H1 (cell line): ENCODE data around the gene ECI2. TPM values are rescaled to one million over a fixed set of nuclear protein-coding genes. Genes with fewer than 3 reads are reported as not detected.

Experiments
- CTCF ChIA-PET: fragments of 300-600 bp; sonication (Branson Sonifier 250); formaldehyde crosslinking; loops from one replicate; lab custom pipeline; 2021; ENCODE audit not compliant: partially characterized antibody; lab: Charles Lee
- POLR2A ChIA-PET: fragments of 300-600 bp; sonication (Branson Sonifier 250); formaldehyde crosslinking; loops from one replicate; lab custom pipeline; 2021; ENCODE audit warnings: inconsistent platforms; ENCODE audit not compliant: partially characterized antibody; lab: Charles Lee
- DNase-seq, 2 experiments: peaks; one replicate each; pipeline versions ENCODE4 v3.0.0 to v3.0.0-alpha.2; 2010 to 2022; ENCODE audit warnings: low spot score in 2 of 2, low read depth in 1 of 2, mixed read lengths in 1 of 2
- FAIRE-seq: peaks from 2 replicates; lab custom pipeline; 2011; peaks lifted over from hg19 to GRCh38; lab: Jason Lieb, UNC
- H2AFZ ChIP-seq: 2 replicates; pipeline ENCODE4 v1.8.1; 2012; ENCODE audit warnings: low read length, inconsistent platforms
- H2AK5ac ChIP-seq: 2 replicates; pipeline ENCODE4 v1.6.1; 2013; ENCODE audit warnings: low read depth, low read length
- H2BK120ac ChIP-seq: replicated peaks from 2 replicates; pipeline ENCODE3; 2013; ENCODE audit warnings: low read depth, low read length, inconsistent platforms
- H2BK12ac ChIP-seq: 2 replicates; pipeline ENCODE4 v1.6.1; 2013; ENCODE audit warnings: low read depth, low read length
- H2BK15ac ChIP-seq: 2 replicates; pipeline ENCODE4 v1.6.1; 2013; ENCODE audit warnings: low read length
- H2BK20ac ChIP-seq: 2 replicates; pipeline ENCODE4 v1.6.1; 2013; ENCODE audit warnings: low read length
- H2BK5ac ChIP-seq: 2 replicates; pipeline ENCODE4 v1.6.1; 2013; ENCODE audit warnings: low read depth, low read length
- H3K14ac ChIP-seq: 2 replicates; pipeline ENCODE4 v1.6.1; 2013; ENCODE audit warnings: inconsistent platforms; ENCODE audit not compliant: insufficient read length
- H3K18ac ChIP-seq: 2 replicates; pipeline ENCODE4 v1.6.1; 2013; ENCODE audit warnings: low read length; ENCODE audit errors: extremely low read depth
- H3K23ac ChIP-seq: 2 replicates; pipeline ENCODE4 v1.6.1; 2013; ENCODE audit warnings: inconsistent platforms; ENCODE audit not compliant: insufficient read length
- H3K23me2 ChIP-seq: 2 replicates; pipeline ENCODE4 v1.6.1; 2013; ENCODE audit warnings: low read depth, low read length
- H3K27ac ChIP-seq: 2 replicates; pipeline ENCODE4 v1.6.1; 2011; ENCODE audit warnings: low read depth, low read length, inconsistent platforms
- H3K27me3 ChIP-seq, 4 experiments: replicated peaks in 1 of 4; 1 replicate in 1 of 4; 2 replicates in 3 of 4; pipeline versions ENCODE4 v1.6.1 to v1.8.1; 2011 to 2013; ENCODE audit warnings: low read length in 3 of 4, mild to moderate bottlenecking in 3 of 4, inconsistent platforms in 2 of 4, mixed read lengths in 2 of 4, moderate library complexity in 1 of 4; ENCODE audit not compliant: control insufficient read depth in 3 of 4, insufficient read depth in 3 of 4; ENCODE audit errors: extremely low read depth in 1 of 4
- H3K36me3 ChIP-seq, 4 experiments: 2 replicates each; pipeline versions ENCODE4 v1.6.1 to v1.8.1; 2011 to 2013; ENCODE audit warnings: mild to moderate bottlenecking in 4 of 4, low read length in 3 of 4, moderate library complexity in 2 of 4, control low read depth in 1 of 4, inconsistent platforms in 1 of 4; ENCODE audit not compliant: insufficient read depth in 4 of 4, control insufficient read depth in 2 of 4
- H3K4ac ChIP-seq: replicated peaks from 2 replicates; pipeline ENCODE3; 2013; ENCODE audit warnings: low read length, low read depth, mixed read lengths, inconsistent platforms; ENCODE audit not compliant: insufficient read length
- H3K4me1 ChIP-seq, 4 experiments: replicated peaks in 1 of 4; 1 replicate in 1 of 4; 2 replicates in 3 of 4; pipeline versions ENCODE4 v1.6.1 to v1.8.1; 2011 to 2013; ENCODE audit warnings: low read length in 3 of 4, inconsistent platforms in 2 of 4, mixed read lengths in 1 of 4; ENCODE audit not compliant: insufficient read depth in 4 of 4, control insufficient read depth in 3 of 4
- H3K4me2 ChIP-seq, 2 experiments: 2 replicates each; pipeline versions ENCODE4 v1.6.1 to v1.8.1; 2011 to 2013; ENCODE audit warnings: low read depth in 2 of 2, low read length in 2 of 2, control low read depth in 1 of 2, inconsistent platforms in 1 of 2, mild to moderate bottlenecking in 1 of 2; ENCODE audit not compliant: insufficient read depth in 1 of 2
- H3K4me3 ChIP-seq, 4 experiments: fragments of 200-600, 300-600 bp in 1 of 4; sonication (generic), shearing (Covaris generic), sonication (Bioruptor Twin) in 1 of 4; 2 replicates each; pipeline versions ENCODE4 v1.5.1 to v1.8.1; 2011 to 2016; ENCODE audit warnings: low read length in 4 of 4, low read depth in 3 of 4, control low read depth in 2 of 4, inconsistent platforms in 2 of 4, mild to moderate bottlenecking in 2 of 4, mixed read lengths in 1 of 4, moderate library complexity in 1 of 4; ENCODE audit not compliant: insufficient read depth in 2 of 4; ENCODE audit errors: extremely low read depth in 1 of 4
- H3K56ac ChIP-seq: replicated peaks from 2 replicates; pipeline ENCODE3; 2013; ENCODE audit warnings: low read depth, mild to moderate bottlenecking, mixed read lengths, low read length, inconsistent platforms; ENCODE audit not compliant: insufficient read length
- H3K79me1 ChIP-seq: 2 replicates; pipeline ENCODE4 v1.6.1; 2013; ENCODE audit warnings: low read depth, low read length, control low read depth
- H3K79me2 ChIP-seq, 2 experiments: 2 replicates each; pipeline versions ENCODE4 v1.6.1 to v1.8.1; 2012 to 2013; ENCODE audit warnings: low read length in 2 of 2, mild to moderate bottlenecking in 2 of 2, inconsistent platforms in 1 of 2; ENCODE audit not compliant: insufficient read depth in 2 of 2, control insufficient read depth in 1 of 2
- H3K9ac ChIP-seq, 4 experiments: replicated peaks in 1 of 4; 1 replicate in 1 of 4; 2 replicates in 3 of 4; pipeline versions ENCODE4 v1.6.1 to v1.8.1; 2011 to 2013; ENCODE audit warnings: low read depth in 3 of 4, low read length in 3 of 4, control low read depth in 2 of 4, mild to moderate bottlenecking in 2 of 4, moderate library complexity in 2 of 4, inconsistent platforms in 1 of 4; ENCODE audit errors: extremely low read depth in 1 of 4
- H3K9me3 ChIP-seq, 2 experiments: 2 replicates each; pipeline versions ENCODE4 v1.6.1 to v1.8.1; 2012 to 2013; ENCODE audit warnings: mild to moderate bottlenecking in 2 of 2, moderate library complexity in 2 of 2, control low read depth in 1 of 2, inconsistent platforms in 1 of 2, low read depth in 1 of 2, low read length in 1 of 2, mixed read lengths in 1 of 2; ENCODE audit not compliant: insufficient read depth in 2 of 2
- H4K20me1 ChIP-seq, 2 experiments: replicated peaks in 1 of 2; 2 replicates each; pipeline versions ENCODE3 to v1.8.1; 2011 to 2013; ENCODE audit warnings: inconsistent platforms in 2 of 2, low read length in 2 of 2, mild to moderate bottlenecking in 1 of 2; ENCODE audit not compliant: insufficient read depth in 2 of 2, control insufficient read depth in 1 of 2
- H4K5ac ChIP-seq: 2 replicates; pipeline ENCODE4 v1.6.1; 2013; ENCODE audit warnings: low read length, low read depth, mixed read lengths, inconsistent platforms; ENCODE audit not compliant: insufficient read length
- H4K8ac ChIP-seq: 2 replicates; pipeline ENCODE4 v1.8.0; 2013; ENCODE audit warnings: mild to moderate bottlenecking, moderate library complexity, low read length, inconsistent platforms; ENCODE audit not compliant: insufficient read depth; ENCODE audit errors: extremely low read depth
- H4K91ac ChIP-seq: replicated peaks from 2 replicates; pipeline ENCODE3; 2013; ENCODE audit warnings: low read length, mixed read lengths, inconsistent platforms; ENCODE audit not compliant: insufficient read length
- BCL11A ChIP-seq, 2 experiments: IDR thresholded peaks; one replicate each; pipeline ENCODE4 v1.6.1; 2011; ENCODE audit warnings: low read depth in 2 of 2, low read length in 2 of 2, mild to moderate bottlenecking in 2 of 2
- CBX5 ChIP-seq: fragments of 300-800, 300-1000 bp; sonication (generic); IDR thresholded peaks from 2 replicates; pipeline ENCODE4 v1.7.1; 2016; ENCODE audit warnings: antibody characterized with exemption, low read length, low read depth
- CREB1 ChIP-seq: IDR thresholded peaks from 2 replicates; pipeline ENCODE4 v1.6.1; 2012; ENCODE audit warnings: inconsistent platforms
- JUN ChIP-seq: IDR thresholded peaks from 2 replicates; pipeline ENCODE4 v1.6.1; 2011; ENCODE audit warnings: low read depth, mild to moderate bottlenecking, improper control_type of control experiment, low read length
- JUND ChIP-seq: IDR thresholded peaks from 2 replicates; pipeline ENCODE4 v1.6.1; 2011; ENCODE audit warnings: mild to moderate bottlenecking, improper control_type of control experiment, low read length
- KDM1A ChIP-seq: fragments of 200-600, 300-600 bp; sonication (generic); IDR thresholded peaks from 2 replicates; pipeline ENCODE4 v1.7.1; 2016; ENCODE audit warnings: mild to moderate bottlenecking, low read length, borderline replicate concordance
- MAFK ChIP-seq: IDR thresholded peaks from 2 replicates; pipeline ENCODE4 v1.6.1; 2012; ENCODE audit warnings: low read depth, mild to moderate bottlenecking, improper control_type of control experiment, low read length
- NANOG ChIP-seq: IDR thresholded peaks from 2 replicates; pipeline ENCODE4 v1.6.1; 2011; ENCODE audit warnings: low read length, low read depth, mild to moderate bottlenecking, inconsistent platforms; ENCODE audit not compliant: insufficient read depth, poor library complexity, severe bottlenecking
- POLR2A ChIP-seq, 2 experiments: IDR thresholded peaks; 1 replicate in 1 of 2; 2 replicates in 1 of 2; pipeline ENCODE4 v1.6.1; 2011; ENCODE audit warnings: low read depth in 2 of 2, low read length in 2 of 2, mild to moderate bottlenecking in 2 of 2; ENCODE audit errors: control extremely low read depth in 1 of 2
- SP1 ChIP-seq: IDR thresholded peaks from 2 replicates; pipeline ENCODE4 v1.6.1; 2011; ENCODE audit warnings: low read depth, low read length
- SP2 ChIP-seq: IDR thresholded peaks from 2 replicates; pipeline ENCODE4 v1.6.1; 2012; ENCODE audit warnings: mild to moderate bottlenecking, low read length, inconsistent platforms
- TAF7 ChIP-seq: optimal IDR thresholded peaks from 2 replicates; pipeline ENCODE3; 2011; ENCODE audit warnings: low read depth, mild to moderate bottlenecking, inconsistent platforms, low read length, moderate library complexity, borderline replicate concordance
- TCF12 ChIP-seq: IDR thresholded peaks from 2 replicates; pipeline ENCODE4 v1.6.1; 2011; ENCODE audit warnings: low read depth, mild to moderate bottlenecking, low read length
- YY1 ChIP-seq: IDR thresholded peaks from 2 replicates; pipeline ENCODE4 v1.6.1; 2011; ENCODE audit warnings: low read depth, mild to moderate bottlenecking, low read length
- WGBS, 2 experiments: shearing (Covaris generic) in 1 of 2; methylation state at CpG; one replicate each; pipeline versions ENCODE4 v1.1.6 to v1.1.7; 2013 to 2015; ENCODE audit warnings: low lambda C conversion rate in 2 of 2, mixed read lengths in 2 of 2, inconsistent platforms in 1 of 2, low coverage in 1 of 2, missing lambda C conversion rate in 1 of 2; ENCODE audit not compliant: insufficient replicate concordance in 2 of 2, insufficient coverage in 1 of 2, insufficient read length in 1 of 2; ENCODE audit errors: extremely low coverage in 1 of 2, missing lambda C conversion rate in 1 of 2; 5-methylcytosine and 5-hydroxymethylcytosine counted together
- polyA plus RNA-seq, 7 experiments: library from polyadenylated mRNA; depleted of rRNA in 3 of 7; stranded (reverse) in 5 of 7; unstranded in 2 of 7; fragments of >200 nt in 5 of 7; fragments of 200-250 nt in 2 of 7; gene quantifications; 1 replicate in 5 of 7; 2 replicates in 1 of 7; 4 replicates in 1 of 7; pipeline versions ENCODE4 v1.2.1 to v1.2.3, GENCODE V29; 2011 to 2013; ENCODE audit warnings: missing spikeins in 2 of 7, mixed read lengths in 2 of 7
- total RNA-seq: library from RNA; stranded (reverse); fragmentation: NEBNext Ultra II Directional; extraction: Animal tissue kit (Norgen Biotek cat#: 25700); gene quantifications from 2 replicates; pipeline ENCODE4 v1.2.1, GENCODE V29; 2021
- TF ChIP-seq, protein P1 (sequence below): IDR thresholded peaks from 2 replicates; pipeline ENCODE4 v1.6.1; 2011; ENCODE audit warnings: low read length, improper control_type of control experiment

The ECI2 gene
- total and polyA plus RNA-seq, 2 of the 8 experiments (the other 6 are each of a cell fraction or from before 2014, with no cell fraction given), result 40.4 to 70.8 TPM

DNA sequence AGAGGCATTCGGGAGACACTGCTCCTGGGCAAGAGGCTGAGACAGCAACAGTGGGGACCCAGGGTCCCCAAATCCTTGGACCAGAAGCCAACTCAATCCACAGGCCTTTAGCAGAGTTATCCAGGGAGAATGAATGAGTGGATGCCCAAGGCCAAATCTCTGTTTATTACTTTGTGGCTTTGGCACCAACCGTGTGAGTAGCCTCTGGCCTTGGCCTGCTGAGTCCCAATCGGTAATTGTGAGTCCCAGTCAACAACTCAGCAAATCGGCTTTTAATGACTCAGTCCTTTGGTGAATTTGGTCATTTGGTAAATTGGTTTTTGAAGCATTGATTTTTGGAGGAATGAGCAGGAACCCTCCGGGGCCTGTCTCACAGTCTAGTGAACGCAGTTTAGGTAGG lies 29.1 kb upstream of the ECI2 start:
- Histone ChIP-seq H2BK15ac (no peak overlapping the region), H4K5ac (no peak overlapping the region), H2BK20ac (no peak overlapping the region), H2BK12ac (no peak overlapping the region), H3K4me2 (no peak overlapping the region), H3K27me3 (no peaks in the 10 kb centered on the region), H2AK5ac (no peak overlapping the region), H3K9me3 (peaks cover 2 to 12% of the 10 kb centered on the region in 2 experiments; a peak in 3 of 4 replicates), H3K27ac (no peak overlapping the region), H3K23ac (no peak overlapping the region), H3K4me1 (peaks cover 0 to 6% (median 4%) of the 10 kb centered on the region in 4 experiments; a peak in 3 of 7 replicates), H3K79me2 (no peaks in the 10 kb centered on the region), H3K36me3 (no peaks in the 10 kb centered on the region; a peak in 1 of 8 replicates), H3K18ac (no peak overlapping the region), H4K8ac (no peak overlapping the region), H3K56ac (no peak overlapping the region), H3K14ac (no peak overlapping the region), H3K9ac (no peak overlapping the region), H3K4ac (no peak overlapping the region), H3K23me2 (no peaks in the 10 kb centered on the region), H2BK120ac (no peak overlapping the region), H4K91ac (no peak overlapping the region), H3K79me1 (no peaks in the 10 kb centered on the region), H2AFZ (no peak overlapping the region), H4K20me1 (no peaks in the 10 kb centered on the region), H3K4me3 (no peak overlapping the region)
- CTCF ChIA-PET, result no interaction called here
- POLR2A ChIA-PET, result no interaction called here
- FAIRE-seq (no peak), DNase-seq (no peak)
- 88% methylated on average over 6 of the region's 6 CpGs; no CpG with 5 or more reads in 1 of the 2 experiments for WGBS, 2 experiments
- no peak for TF ChIP-seq NANOG
- TF ChIP-seq MAFK, result no peak
- no peak for TF ChIP-seq TAF7
- TF ChIP-seq CREB1, result no peak
- no peak for TF ChIP-seq JUN
- no peak for TF ChIP-seq TCF12
- TF ChIP-seq SP2, result no peak
- no peak for TF ChIP-seq POLR2A (IDR thresholded peaks at IDR 0.05; ENCODE audit: control extremely low read depth in 1 of 2, low read depth in 2 of 2, low read length in 2 of 2)
- no peak for TF ChIP-seq KDM1A
- TF ChIP-seq CBX5, result no peak
- no peak for TF ChIP-seq SP1
- TF ChIP-seq JUND, result no peak
- no peak for TF ChIP-seq YY1
- TF ChIP-seq, protein P1, sequence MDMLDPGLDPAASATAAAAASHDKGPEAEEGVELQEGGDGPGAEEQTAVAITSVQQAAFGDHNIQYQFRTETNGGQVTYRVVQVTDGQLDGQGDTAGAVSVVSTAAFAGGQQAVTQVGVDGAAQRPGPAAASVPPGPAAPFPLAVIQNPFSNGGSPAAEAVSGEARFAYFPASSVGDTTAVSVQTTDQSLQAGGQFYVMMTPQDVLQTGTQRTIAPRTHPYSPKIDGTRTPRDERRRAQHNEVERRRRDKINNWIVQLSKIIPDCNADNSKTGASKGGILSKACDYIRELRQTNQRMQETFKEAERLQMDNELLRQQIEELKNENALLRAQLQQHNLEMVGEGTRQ, result no peak
- TF ChIP-seq BCL11A (IDR thresholded peaks at IDR 0.05; ENCODE audit: low read depth in 2 of 2, low read length in 2 of 2), result no peak
- TF ChIP-seq, all 59 proteins: peak for 0
- no peak overlapping the region for H2BK5ac ChIP-seq
